Keratinocyte (primary cell): Measurements from ENCODE around the gene FES. TPM values are rescaled to one million over a fixed set of nuclear protein-coding genes. Genes with fewer than 3 reads are reported as not detected.

Experiments used
- DNase-seq: peaks from one replicate; pipeline ENCODE4 v3.0.0-alpha.2; 2011; ENCODE audit warnings: low read depth, missing footprints, low spot score
- FAIRE-seq: peaks from 2 replicates; lab custom pipeline; 2011; peaks lifted over from hg19 to GRCh38; lab: Jason Lieb, UNC
- H2AFZ ChIP-seq: 2 replicates; pipeline ENCODE4 v1.6.0; 2012; ENCODE audit warnings: low read length, control low read depth, inconsistent platforms; ENCODE audit not compliant: control insufficient read depth
- H3K27ac ChIP-seq: 2 replicates; pipeline ENCODE4 v1.5.1; 2011; ENCODE audit warnings: low read length; ENCODE audit not compliant: control insufficient read depth, insufficient read depth
- H3K27me3 ChIP-seq: 3 replicates; pipeline ENCODE4 v1.6.0; 2011; ENCODE audit warnings: low read length; ENCODE audit not compliant: control insufficient read depth, insufficient read depth; ENCODE audit errors: extremely low read depth
- H3K36me3 ChIP-seq, 2 experiments: 2 replicates in 1 of 2; 3 replicates in 1 of 2; pipeline ENCODE4 v1.5.1; 2011; ENCODE audit warnings: low read length in 2 of 2, mild to moderate bottlenecking in 1 of 2; ENCODE audit not compliant: control insufficient read depth in 2 of 2, insufficient read depth in 2 of 2; ENCODE audit errors: extremely low read depth in 1 of 2
- H3K4me1 ChIP-seq: 3 replicates; pipeline ENCODE4 v1.5.1; 2011; ENCODE audit warnings: low read length; ENCODE audit not compliant: control insufficient read depth, insufficient read depth; ENCODE audit errors: extremely low read depth
- H3K4me2 ChIP-seq: 3 replicates; pipeline ENCODE4 v1.6.0; 2011; ENCODE audit warnings: low read depth, low read length; ENCODE audit not compliant: control insufficient read depth, insufficient read depth; ENCODE audit errors: extremely low read depth
- H3K4me3 ChIP-seq, 3 experiments: fragments of 200-600 bp in 1 of 3; sonication (generic) in 1 of 3; 2 replicates in 2 of 3; 3 replicates in 1 of 3; pipeline ENCODE4 v1.5.1; 2011 to 2016; ENCODE audit warnings: low read length in 3 of 3, mild to moderate bottlenecking in 3 of 3, control low read depth in 2 of 3, inconsistent platforms in 1 of 3, low read depth in 1 of 3, mixed read lengths in 1 of 3, mixed run types in 1 of 3, moderate library complexity in 1 of 3; ENCODE audit not compliant: control insufficient read depth in 2 of 3, insufficient read depth in 2 of 3; ENCODE audit errors: extremely low read depth in 1 of 3
- H3K79me2 ChIP-seq: 2 replicates; pipeline ENCODE4 v1.6.0; 2012; ENCODE audit warnings: low read length; ENCODE audit not compliant: control insufficient read depth, insufficient read depth
- H3K9ac ChIP-seq: 3 replicates; pipeline ENCODE4 v1.6.0; 2011; ENCODE audit warnings: low read length; ENCODE audit not compliant: control insufficient read depth, insufficient read depth; ENCODE audit errors: extremely low read depth
- H3K9me1 ChIP-seq: 3 replicates; pipeline ENCODE4 v1.6.0; 2011; ENCODE audit warnings: low read length; ENCODE audit not compliant: control insufficient read depth, insufficient read depth; ENCODE audit errors: extremely low read depth
- H3K9me3 ChIP-seq: 2 replicates; pipeline ENCODE4 v1.5.1; 2012; ENCODE audit warnings: low read depth, low read length; ENCODE audit not compliant: control insufficient read depth
- H4K20me1 ChIP-seq: 3 replicates; pipeline ENCODE4 v1.6.0; 2011; ENCODE audit warnings: low read length; ENCODE audit not compliant: control insufficient read depth, insufficient read depth; ENCODE audit errors: extremely low read depth
- CTCF ChIP-seq, 3 experiments: IDR thresholded peaks in 1 of 3; conservative IDR thresholded peaks in 1 of 3; optimal IDR thresholded peaks in 1 of 3; 2 replicates in 2 of 3; 3 replicates in 1 of 3; pipeline versions ENCODE3 to v1.5.1; 2011; ENCODE audit warnings: low read length in 3 of 3, mild to moderate bottlenecking in 3 of 3, moderate library complexity in 2 of 3, control low read depth in 1 of 3, inconsistent platforms in 1 of 3; ENCODE audit not compliant: insufficient read depth in 2 of 3; ENCODE audit errors: extremely low read depth in 1 of 3
- EZH2 ChIP-seq: IDR thresholded peaks from one replicate; pipeline ENCODE4 v1.6.1; 2012; ENCODE audit warnings: inconsistent platforms, mild to moderate bottlenecking, low read length, moderate library complexity
- dilution Hi-C: fragments of 300-500 bp; cut with MboI; formaldehyde crosslinking; loops from one replicate; pipeline ENCODE4 v1.7.0; 2020; ENCODE audit warnings: low sequenced_read_pairs; ENCODE audit not compliant: extremely low pct_ligation_motif_present
- polyA plus RNA-seq, 5 experiments: library from polyadenylated mRNA; depleted of rRNA in 3 of 5; stranded (reverse) in 3 of 5; stranded (forward) in 1 of 5; unstranded in 1 of 5; fragments of >200 nt; gene quantifications; 1 replicate in 1 of 5; 2 replicates in 3 of 5; 3 replicates in 1 of 5; pipeline versions ENCODE4 v1.2.1 to v1.2.3, GENCODE V29; 2011 to 2012; ENCODE audit warnings: missing spikeins in 2 of 5, low read depth in 1 of 5, low replicate concordance in 1 of 5

The FES gene
- polyA plus RNA-seq, 1 donor (not counting 4 experiments of a cell fraction or from before 2014, with no cell fraction given), result 0.34 TPM

GRCh38 chr15:90884719-90885431 is 571 bp downstream of the FES start:
- Histone ChIP-seq H3K27me3 (no peaks in the 10 kb centered on the region), H3K4me3 (peak overlapping the region in 1 of 3 experiments; percentile 13), H3K4me2 (peak overlapping the region; percentile 45), H3K4me1 (no peaks in the 10 kb centered on the region), H3K36me3 (peaks cover 8 to 13% of the 10 kb centered on the region in 2 experiments), H4K20me1 (no peaks in the 10 kb centered on the region), H3K27ac (no peak overlapping the region), H3K9ac (peak overlapping the region; percentile 47), H3K79me2 (no peaks in the 10 kb centered on the region), H3K9me3 (no peaks in the 10 kb centered on the region), H2AFZ (peak overlapping the region; percentile 30), H3K9me1 (no peaks in the 10 kb centered on the region)
- TF ChIP-seq EZH2 (no peak), CTCF (optimal IDR thresholded peaks at IDR 0.05 in 1 of 3, IDR thresholded peaks at IDR 0.05 in 1 of 3, conservative IDR thresholded peaks at IDR 0.05 in 1 of 3; ENCODE audit: extremely low read depth in 1 of 3, insufficient read depth in 2 of 3, low read length in 3 of 3) (no peak)
- no peak for DNase-seq
- dilution Hi-C loops, result no loop called here
- no peak for FAIRE-seq

GRCh38 chr15:90885432-90886290 is 1.4 kb downstream of the FES start:
- no peaks in the 10 kb centered on the region for H3K9me3 ChIP-seq
- FAIRE-seq, result peak; percentile 64
- H3K4me2 ChIP-seq, result no peak overlapping the region
- H3K4me3 ChIP-seq, result no peak overlapping the region
- no peaks in the 10 kb centered on the region for H4K20me1 ChIP-seq
- no peaks in the 10 kb centered on the region for H3K27me3 ChIP-seq
- peaks cover 4 to 8% of the 10 kb centered on the region in 2 experiments for H3K36me3 ChIP-seq
- no peaks in the 10 kb centered on the region for H3K4me1 ChIP-seq
- TF ChIP-seq EZH2, result no peak
- TF ChIP-seq CTCF (optimal IDR thresholded peaks at IDR 0.05 in 1 of 3, IDR thresholded peaks at IDR 0.05 in 1 of 3, conservative IDR thresholded peaks at IDR 0.05 in 1 of 3; ENCODE audit: extremely low read depth in 1 of 3, insufficient read depth in 2 of 3, low read length in 3 of 3), result peak; percentile 91 to 96 (median 96)
- no peak for DNase-seq
- no peak overlapping the region for H2AFZ ChIP-seq
- no peak overlapping the region for H3K27ac ChIP-seq
- H3K9ac ChIP-seq, result no peak overlapping the region
- no peaks in the 10 kb centered on the region for H3K79me2 ChIP-seq
- dilution Hi-C loops, result no loop called here
- no peaks in the 10 kb centered on the region for H3K9me1 ChIP-seq
